Ishikawa (cell line): ENCODE data around the gene CELF2.

ENCODE experiments used
- CREB1 ChIP-seq: IDR thresholded peaks from 2 replicates; pipeline ENCODE4 v1.6.1; 2012; ENCODE audit warnings: low read depth
- EP300 ChIP-seq: IDR thresholded peaks from 2 replicates; pipeline ENCODE4 v1.6.1; 2012; ENCODE audit warnings: borderline replicate concordance
- NFIC ChIP-seq: IDR thresholded peaks from 2 replicates; pipeline ENCODE4 v1.6.1; 2012
- RAD21 ChIP-seq: IDR thresholded peaks from 2 replicates; pipeline ENCODE4 v1.6.1; 2012; ENCODE audit warnings: low read depth
- REST ChIP-seq: IDR thresholded peaks from 2 replicates; pipeline ENCODE4 v1.6.1; 2012; ENCODE audit warnings: low read depth, mild to moderate bottlenecking
- TAF1 ChIP-seq: IDR thresholded peaks from 2 replicates; pipeline ENCODE4 v1.6.1; 2012; ENCODE audit warnings: low read depth, mild to moderate bottlenecking
- TCF12 ChIP-seq: IDR thresholded peaks from 2 replicates; pipeline ENCODE4 v1.6.1; 2012; ENCODE audit warnings: low read depth
- TEAD4 ChIP-seq: IDR thresholded peaks from 2 replicates; pipeline ENCODE4 v1.6.1; 2012
- YY1 ChIP-seq: IDR thresholded peaks from 2 replicates; pipeline ENCODE4 v1.6.1; 2012; ENCODE audit warnings: low read depth
- ZBTB7A ChIP-seq: IDR thresholded peaks from 2 replicates; pipeline ENCODE4 v1.6.1; 2012; ENCODE audit warnings: low read depth
- TF ChIP-seq, protein P1 (sequence below): IDR thresholded peaks from 2 replicates; pipeline ENCODE4 v1.6.1; 2012

GRCh38 chr10:11019724-11020547 lies 2.3 kb downstream of the CELF2 start:
- no peak for TF ChIP-seq CREB1
- no peak for TF ChIP-seq TCF12
- no peak for TF ChIP-seq YY1
- TF ChIP-seq, protein P1, sequence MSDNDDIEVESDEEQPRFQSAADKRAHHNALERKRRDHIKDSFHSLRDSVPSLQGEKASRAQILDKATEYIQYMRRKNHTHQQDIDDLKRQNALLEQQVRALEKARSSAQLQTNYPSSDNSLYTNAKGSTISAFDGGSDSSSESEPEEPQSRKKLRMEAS = no peak
- TF ChIP-seq EP300 = no peak
- TF ChIP-seq TEAD4 = no peak
- TF ChIP-seq ZBTB7A = no peak
- TF ChIP-seq RAD21 = no peak
- TF ChIP-seq REST = no peak
- no peak for TF ChIP-seq NFIC
- no peak for TF ChIP-seq TAF1
